GM12872 (cell line): ENCODE results near the gene GOPC.

Source experiments
- TF ChIP-seq, protein P1 (sequence below): IDR thresholded peaks from 3 replicates; pipeline ENCODE4 v1.5.1; 2011; ENCODE audit warnings: low read depth, mild to moderate bottlenecking, low read length, moderate library complexity; ENCODE audit not compliant: insufficient read depth

GOPC gene

DNA sequence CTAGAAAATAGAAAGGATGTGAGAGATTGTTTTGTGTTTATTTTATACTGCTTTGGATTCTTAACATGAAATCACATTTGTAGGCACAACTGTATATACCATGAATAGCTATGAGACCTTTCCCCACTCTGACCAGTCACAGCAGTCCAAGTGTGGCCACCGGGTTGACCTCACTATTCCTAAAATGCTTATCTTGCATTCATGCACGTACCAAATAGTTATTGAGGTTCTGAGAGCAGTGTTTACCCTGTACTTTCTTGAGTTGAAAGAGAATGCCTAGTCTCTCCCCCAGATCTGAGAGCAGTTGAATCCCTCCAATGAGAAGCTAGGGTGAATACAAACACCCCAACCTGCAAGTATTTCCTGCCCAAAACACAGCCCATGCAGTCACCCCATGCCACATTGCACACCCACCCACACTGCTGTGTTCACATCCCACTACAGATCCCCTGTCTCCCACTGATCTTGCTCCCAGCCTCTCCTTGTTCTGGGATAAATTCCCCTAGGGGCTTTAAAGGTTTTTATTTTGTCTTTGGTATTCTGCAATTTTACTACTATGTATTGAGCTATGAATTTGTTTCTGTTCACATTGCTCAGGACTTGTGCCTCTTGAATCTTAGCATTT lies 51.6 kb downstream of the GOPC start:
- TF ChIP-seq, protein P1, sequence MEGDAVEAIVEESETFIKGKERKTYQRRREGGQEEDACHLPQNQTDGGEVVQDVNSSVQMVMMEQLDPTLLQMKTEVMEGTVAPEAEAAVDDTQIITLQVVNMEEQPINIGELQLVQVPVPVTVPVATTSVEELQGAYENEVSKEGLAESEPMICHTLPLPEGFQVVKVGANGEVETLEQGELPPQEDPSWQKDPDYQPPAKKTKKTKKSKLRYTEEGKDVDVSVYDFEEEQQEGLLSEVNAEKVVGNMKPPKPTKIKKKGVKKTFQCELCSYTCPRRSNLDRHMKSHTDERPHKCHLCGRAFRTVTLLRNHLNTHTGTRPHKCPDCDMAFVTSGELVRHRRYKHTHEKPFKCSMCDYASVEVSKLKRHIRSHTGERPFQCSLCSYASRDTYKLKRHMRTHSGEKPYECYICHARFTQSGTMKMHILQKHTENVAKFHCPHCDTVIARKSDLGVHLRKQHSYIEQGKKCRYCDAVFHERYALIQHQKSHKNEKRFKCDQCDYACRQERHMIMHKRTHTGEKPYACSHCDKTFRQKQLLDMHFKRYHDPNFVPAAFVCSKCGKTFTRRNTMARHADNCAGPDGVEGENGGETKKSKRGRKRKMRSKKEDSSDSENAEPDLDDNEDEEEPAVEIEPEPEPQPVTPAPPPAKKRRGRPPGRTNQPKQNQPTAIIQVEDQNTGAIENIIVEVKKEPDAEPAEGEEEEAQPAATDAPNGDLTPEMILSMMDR, result no peak

DNA sequence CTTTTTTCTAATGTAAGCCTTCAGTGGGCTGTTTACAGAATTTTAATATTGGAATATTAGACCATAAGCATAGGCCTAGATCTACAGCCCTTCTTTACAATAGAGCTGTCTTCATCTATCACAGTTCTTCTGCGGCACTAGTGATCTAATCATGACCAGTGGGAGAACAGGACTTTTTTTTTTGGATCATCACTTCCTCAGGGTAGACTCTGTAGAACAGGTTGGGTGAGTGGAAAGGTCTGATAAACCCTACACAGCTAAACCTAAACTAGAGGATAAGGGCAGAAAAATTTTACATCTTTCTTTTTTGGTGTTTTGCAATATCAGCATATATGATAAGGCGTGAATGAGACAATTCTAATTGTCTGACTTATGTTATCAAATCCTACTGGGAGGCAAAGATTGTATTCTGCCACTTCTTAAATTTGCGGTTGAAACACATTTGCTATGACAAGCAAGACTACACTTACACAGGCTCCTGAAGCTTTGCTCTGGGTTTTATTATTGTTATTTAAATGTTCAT lies 52.2 kb downstream of the GOPC start:
- TF ChIP-seq, protein P1, result no peak

DNA sequence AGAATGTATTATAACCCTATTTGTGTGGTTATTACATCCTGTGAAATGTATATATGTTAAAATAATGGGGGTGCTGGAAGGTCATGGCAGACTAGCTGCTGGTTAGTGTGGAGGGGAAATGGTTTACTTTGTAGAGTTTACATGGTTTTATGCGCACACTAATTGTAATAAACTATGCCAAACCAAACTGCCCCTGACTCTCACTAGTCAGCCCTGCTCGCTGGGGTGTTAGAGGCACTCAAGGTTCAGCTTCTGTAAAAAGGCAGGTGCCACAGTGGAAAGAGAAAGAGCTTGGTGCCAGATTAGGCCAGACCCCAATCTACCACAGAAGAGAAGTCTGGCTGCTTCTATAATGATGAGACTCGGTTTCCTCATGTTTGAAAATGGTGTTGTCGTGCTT lies 52.7 kb downstream of the GOPC start:
- TF ChIP-seq, protein P1, result no peak

DNA sequence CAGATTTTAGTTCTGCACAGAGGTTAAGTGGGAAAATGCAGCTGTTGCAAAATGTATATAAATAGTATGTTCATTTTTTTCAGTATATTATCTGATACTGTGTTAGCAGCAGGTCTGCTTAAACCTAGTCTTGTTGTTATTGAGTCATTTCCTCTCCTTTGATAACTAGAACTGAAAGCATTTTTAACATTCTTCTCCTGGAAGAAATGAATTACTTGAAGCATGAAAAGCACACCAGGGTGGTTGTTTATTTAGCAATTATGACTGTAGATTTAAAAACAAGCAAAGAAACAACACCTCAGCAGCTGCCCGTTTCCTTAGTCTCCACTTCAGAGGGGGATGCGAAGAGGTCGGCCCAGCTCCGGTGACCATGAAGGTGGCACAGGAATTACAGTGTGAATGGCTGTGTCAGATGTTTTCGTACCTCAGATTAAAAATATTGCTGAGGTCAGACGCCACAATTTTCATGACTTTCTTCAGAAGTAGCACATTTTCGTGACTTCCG lies 53.5 kb downstream of the GOPC start:
- TF ChIP-seq, protein P1, result no peak

DNA sequence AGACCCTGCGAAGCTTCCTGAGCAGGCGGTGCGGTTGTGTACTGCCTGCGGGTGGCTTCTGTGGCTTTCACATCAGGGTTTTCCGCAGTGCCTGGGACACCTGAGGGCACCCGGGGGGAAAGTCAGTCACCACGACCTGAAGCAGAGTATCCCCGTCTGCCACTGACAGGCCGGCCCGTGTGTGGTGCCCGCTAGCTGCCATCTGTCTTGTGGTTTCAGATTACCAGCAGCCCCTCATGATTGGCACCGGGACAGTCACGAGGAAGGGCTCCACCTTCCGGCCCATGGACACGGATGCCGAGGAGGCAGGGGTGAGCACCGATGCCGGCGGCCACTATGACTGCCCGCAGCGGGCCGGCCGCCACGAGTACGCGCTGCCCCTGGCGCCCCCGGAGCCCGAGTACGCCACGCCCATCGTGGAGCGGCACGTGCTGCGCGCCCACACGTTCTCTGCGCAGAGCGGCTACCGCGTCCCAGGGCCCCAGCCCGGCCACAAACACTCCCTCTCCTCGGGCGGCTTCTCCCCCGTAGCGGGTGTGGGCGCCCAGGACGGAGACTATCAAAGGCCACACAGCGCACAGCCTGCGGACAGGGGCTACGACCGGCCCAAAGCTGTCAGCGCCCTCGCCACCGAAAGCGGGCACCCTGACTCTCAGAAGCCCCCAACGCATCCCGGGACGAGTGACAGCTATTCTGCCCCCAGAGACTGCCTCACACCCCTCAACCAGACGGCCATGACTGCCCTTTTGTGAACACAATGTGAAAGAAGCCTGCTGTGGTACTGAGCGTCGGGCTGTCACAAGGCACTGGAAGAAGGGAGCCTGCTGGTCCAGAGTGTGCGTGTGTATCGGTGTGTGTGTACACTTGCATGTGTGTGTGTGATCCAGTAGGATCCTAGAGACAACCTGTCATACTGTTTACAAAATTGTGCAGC lies 54.4 kb downstream of the GOPC start:
- TF ChIP-seq, protein P1, result no peak

DNA sequence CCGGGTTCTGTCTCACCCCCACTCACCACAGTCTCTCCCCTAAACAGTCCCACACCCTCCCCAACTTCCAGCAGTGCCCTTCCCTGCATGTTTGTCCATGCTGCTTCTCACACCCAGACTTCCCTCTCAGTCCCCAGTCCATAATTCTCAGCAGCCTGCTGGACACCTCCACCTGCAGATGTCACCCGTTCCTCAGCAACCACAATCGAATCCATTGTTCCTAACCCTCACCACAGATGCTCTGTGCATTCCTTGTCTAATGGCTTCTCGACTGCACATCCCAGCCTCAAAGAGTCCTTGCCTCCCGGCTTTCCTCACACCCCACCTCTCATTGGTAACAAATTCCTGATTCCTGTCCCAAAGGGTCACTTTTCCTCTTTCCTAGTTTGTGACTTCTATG lies 55.6 kb downstream of the GOPC start:
- TF ChIP-seq, protein P1, result no peak

DNA sequence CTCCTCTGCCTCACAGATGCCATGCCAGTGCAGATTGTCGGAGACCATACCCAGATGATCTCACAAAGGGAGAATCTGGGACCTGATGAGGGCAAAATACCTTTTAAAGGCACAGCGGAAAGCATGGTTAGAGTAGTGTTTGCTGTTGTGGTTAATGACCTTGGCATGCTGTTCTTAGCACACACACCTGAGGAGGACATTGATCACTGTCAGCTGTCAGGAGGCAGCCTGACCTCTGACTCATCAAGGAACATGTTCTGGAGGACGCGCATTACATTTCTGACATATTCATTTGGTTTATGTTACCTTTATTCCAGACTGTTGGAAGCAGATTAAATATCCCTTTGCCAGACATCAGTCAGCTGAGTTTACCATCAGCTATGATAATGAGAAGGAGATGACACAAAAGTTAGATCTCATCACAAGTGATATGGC lies 57.1 kb downstream of the GOPC start:
- TF ChIP-seq, protein P1, result no peak
